Activated naive CD4-positive, alpha-beta T cell treated with anti-CD3 and anti-CD28 coated beads, Interleukin-2, amount 50 U/mL, for 16 hours (primary cell): ENCODE data around the gene TMEM80.
"Not testable (repeated sequence)": the region's sequence is repeated elsewhere in the genome, so short reads cannot be mapped to it uniquely, and the experiment has no call there.

Experiments
- DNase-seq: peaks from one replicate; pipeline ENCODE4 v3.0.0-alpha.2; 2020

The TMEM80 gene

GRCh38 chr11:695538-696248 lies at the start of gene TMEM80:
Gene TMEM80 (plus strand): TSS chr11:695816. CDS start chr11:695828, 12 bp downstream.
- peak; percentile 98 for DNase-seq

- no peak for DNase-seq
Observed at GRCh38 chr11:646214-646613, 49.4 kb upstream of the TMEM80 start.

GRCh38 chr11:647672-648158 lies 47.9 kb upstream of the TMEM80 start:
- not testable (repeated sequence) for DNase-seq

GRCh38 chr11:650482-650881 lies 45.1 kb upstream of the TMEM80 start:
- no peak for DNase-seq

GRCh38 chr11:653136-653535 lies 42.5 kb upstream of the TMEM80 start:
- not testable (repeated sequence) for DNase-seq

GRCh38 chr11:653837-654236 lies 41.8 kb upstream of the TMEM80 start:
- no peak for DNase-seq

GRCh38 chr11:654444-654843 lies 41.2 kb upstream of the TMEM80 start:
- not testable (repeated sequence) for DNase-seq

- no peak for DNase-seq
Observed at GRCh38 chr11:655036-655726, 40.4 kb upstream of the TMEM80 start.

GRCh38 chr11:656426-656825 lies 39.2 kb upstream of the TMEM80 start:
- no peak for DNase-seq

- DNase-seq, result no peak
Observed at GRCh38 chr11:656866-657265, 38.8 kb upstream of the TMEM80 start.

GRCh38 chr11:657691-658126 lies 37.9 kb upstream of the TMEM80 start:
- DNase-seq, result no peak

- DNase-seq, result no peak
Observed at GRCh38 chr11:659532-660085, 36.0 kb upstream of the TMEM80 start.

- DNase-seq, result no peak
Observed at GRCh38 chr11:660281-660680, 35.3 kb upstream of the TMEM80 start.

- no peak for DNase-seq
Observed at GRCh38 chr11:660681-661444, 34.8 kb upstream of the TMEM80 start.

- DNase-seq, result peak; percentile 37
Observed at GRCh38 chr11:662689-663274, 32.8 kb upstream of the TMEM80 start.

GRCh38 chr11:665062-665703 lies 30.4 kb upstream of the TMEM80 start:
- DNase-seq, result no peak

GRCh38 chr11:665704-666281 lies 29.8 kb upstream of the TMEM80 start:
- no peak for DNase-seq

GRCh38 chr11:673866-674265 lies 21.8 kb upstream of the TMEM80 start:
- DNase-seq, result no peak

- no peak for DNase-seq
Observed at GRCh38 chr11:674406-674805, 21.2 kb upstream of the TMEM80 start.

GRCh38 chr11:678297-678696 lies 17.3 kb upstream of the TMEM80 start:
- no peak for DNase-seq

- DNase-seq, result no peak
Observed at GRCh38 chr11:679271-680207, 16.1 kb upstream of the TMEM80 start.
